Colonic mucosa (tissue), 4 donors: Measurements from ENCODE around the gene ARHGEF39. TPM values are rescaled to one million over a fixed set of nuclear protein-coding genes. Genes with fewer than 3 reads are reported as not detected.

Source experiments
- DNase-seq: peaks from one replicate; pipeline ENCODE4 v3.0.0-alpha.2; 2020
- H3K27ac ChIP-seq: fragments of 200-600 bp; one replicate; pipeline ENCODE4 v1.8.0; 2021
- H3K27me3 ChIP-seq: fragments of 200-600 bp; one replicate; pipeline ENCODE4 v1.8.0; 2021
- H3K36me3 ChIP-seq: fragments of 200-600 bp; one replicate; pipeline ENCODE4 v1.8.0; 2021
- H3K4me1 ChIP-seq: fragments of 200-600 bp; one replicate; pipeline ENCODE4 v1.8.0; 2021; ENCODE audit warnings: mild to moderate bottlenecking
- H3K4me3 ChIP-seq: fragments of 200-600 bp; one replicate; pipeline ENCODE4 v1.8.0; 2021
- H3K9ac ChIP-seq, 2 donors: one replicate each; pipeline ENCODE4 v1.7.0; 2013; ENCODE audit warnings: control low read depth in 2 of 2, low read depth in 2 of 2, low read length in 2 of 2
- H3K9me3 ChIP-seq: fragments of 200-600 bp; one replicate; pipeline ENCODE4 v1.8.0; 2021
- CTCF ChIP-seq: fragments of 200-600 bp; IDR thresholded peaks from one replicate; pipeline ENCODE4 v1.8.0; 2022; ENCODE audit warnings: antibody characterized with exemption, mild to moderate bottlenecking
- intact Hi-C: fragments of 100-400 bp; cut with DNase I; formaldehyde crosslinking; loops from one replicate; pipeline ENCODE4 v1.14.1; 2022
- total RNA-seq, 2 donors: library from RNA; stranded (reverse); fragmentation: NEBNext Ultra II Directional in 1 of 2; extraction: Animal tissue kit (Norgen Biotek cat#: 25700) in 1 of 2; gene quantifications; one replicate each; pipeline ENCODE4 v1.2.1, GENCODE V29; 2021
- donor health status: healthy.
- donor health status: DM: no; HTN: no; CAD: no.
- donor health status: DM: no; HTN: no; CAD: no.

Gene ARHGEF39
- total RNA-seq, 2 donors from 2014 or later, result 7.3 to 34.0 TPM

GRCh38 chr9:35629597-35629996 is 35.4 kb downstream of the ARHGEF39 start:
- Histone ChIP-seq H3K9me3 (no peaks in the 10 kb centered on the region), H3K4me1 (no peaks in the 10 kb centered on the region), H3K36me3 (no peaks in the 10 kb centered on the region), H3K27me3 (no peaks in the 10 kb centered on the region), H3K27ac (no peak overlapping the region), H3K9ac (no peak overlapping the region), H3K4me3 (no peak overlapping the region)
- no peak for TF ChIP-seq CTCF
- no peak for DNase-seq
- intact Hi-C loops, result no loop called here

- H3K36me3 ChIP-seq, result no peaks in the 10 kb centered on the region
- no peak for DNase-seq
- intact Hi-C loops, result no loop called here
- no peaks in the 10 kb centered on the region for H3K9me3 ChIP-seq
- no peak overlapping the region for H3K4me3 ChIP-seq
- H3K9ac ChIP-seq, result no peak overlapping the region
- TF ChIP-seq CTCF, result no peak
- no peak overlapping the region for H3K27ac ChIP-seq
- no peaks in the 10 kb centered on the region for H3K27me3 ChIP-seq
- no peaks in the 10 kb centered on the region for H3K4me1 ChIP-seq
Observed at GRCh38 chr9:35628389-35628991, 36.5 kb downstream of the ARHGEF39 start.

- Histone ChIP-seq H3K9me3 (no peaks in the 10 kb centered on the region), H3K36me3 (no peaks in the 10 kb centered on the region), H3K4me3 (no peak overlapping the region), H3K27ac (no peak overlapping the region), H3K9ac (no peak overlapping the region), H3K27me3 (no peaks in the 10 kb centered on the region), H3K4me1 (no peaks in the 10 kb centered on the region)
- intact Hi-C loops, result no loop called here
- no peak for DNase-seq
- no peak for TF ChIP-seq CTCF
Observed at GRCh38 chr9:35627575-35627974, 37.4 kb downstream of the ARHGEF39 start.

- H3K9ac ChIP-seq, result no peak overlapping the region
Observed at GRCh38 chr9:35619800-35620158, 45.2 kb downstream of the ARHGEF39 start.

GRCh38 chr9:35618854-35619799 is 45.9 kb downstream of the ARHGEF39 start:
- H3K27ac ChIP-seq, result no peak overlapping the region
- TF ChIP-seq CTCF, result no peak
- H3K9me3 ChIP-seq, result no peaks in the 10 kb centered on the region
- H3K27me3 ChIP-seq, result no peaks in the 10 kb centered on the region
- no peaks in the 10 kb centered on the region for H3K4me1 ChIP-seq
- no peak overlapping the region for H3K9ac ChIP-seq
- H3K36me3 ChIP-seq, result no peaks in the 10 kb centered on the region
- no peak overlapping the region for H3K4me3 ChIP-seq
- DNase-seq, result no peak
- intact Hi-C loops, result no loop called here

More at GRCh38 chr9:35619800-35620158, 45.2 kb downstream of the ARHGEF39 start:
- Histone ChIP-seq H3K36me3 (no peaks in the 10 kb centered on the region), H3K27me3 (no peaks in the 10 kb centered on the region), H3K27ac (no peak overlapping the region), H3K4me1 (no peaks in the 10 kb centered on the region), H3K9me3 (no peaks in the 10 kb centered on the region), H3K4me3 (no peak overlapping the region)
- intact Hi-C loops, result no loop called here
- no peak for DNase-seq
- no peak for TF ChIP-seq CTCF
